GM12878 (cell line): ENCODE measurements around the gene OSBPL10.

ENCODE experiments used
- GABPA ChIP-seq: IDR thresholded peaks from 2 replicates; pipeline ENCODE4 v1.6.1; 2014; ENCODE audit warnings: antibody characterized with exemption, low read depth, mild to moderate bottlenecking, inconsistent platforms
- NFIC ChIP-seq: IDR thresholded peaks from 2 replicates; pipeline ENCODE4 v1.6.1; 2012; ENCODE audit warnings: low read depth, mild to moderate bottlenecking, inconsistent platforms, low read length, moderate library complexity
- POLR2AphosphoS5 ChIP-seq: IDR thresholded peaks from 2 replicates; pipeline ENCODE4 v1.6.1; 2011; ENCODE audit warnings: mild to moderate bottlenecking, low read length, inconsistent platforms
- SPI1 ChIP-seq: IDR thresholded peaks from 2 replicates; pipeline ENCODE4 v1.6.1; 2011; ENCODE audit warnings: low read depth, mild to moderate bottlenecking, low read length, moderate library complexity, borderline replicate concordance; ENCODE audit not compliant: insufficient read depth
- TARDBP ChIP-seq: IDR thresholded peaks from 2 replicates; pipeline ENCODE4 v1.6.1; 2016; ENCODE audit warnings: borderline replicate concordance
- TF ChIP-seq, protein P1 (sequence below), 3 experiments: IDR thresholded peaks in 2 of 3; conservative IDR thresholded peaks in 1 of 3; 2 replicates each; pipeline ENCODE4 v1.5.1; 2011; ENCODE audit warnings: low read depth in 3 of 3, low read length in 3 of 3, mild to moderate bottlenecking in 3 of 3, control low read depth in 2 of 3, moderate library complexity in 2 of 3, inconsistent platforms in 1 of 3, mixed read lengths in 1 of 3; ENCODE audit not compliant: control insufficient read depth in 2 of 3, insufficient read depth in 1 of 3; ENCODE audit errors: extremely low read depth in 1 of 3

GRCh38 chr3:32017286-32017685 is 36.2 kb upstream of the OSBPL10 start:
- TF ChIP-seq, protein P1, sequence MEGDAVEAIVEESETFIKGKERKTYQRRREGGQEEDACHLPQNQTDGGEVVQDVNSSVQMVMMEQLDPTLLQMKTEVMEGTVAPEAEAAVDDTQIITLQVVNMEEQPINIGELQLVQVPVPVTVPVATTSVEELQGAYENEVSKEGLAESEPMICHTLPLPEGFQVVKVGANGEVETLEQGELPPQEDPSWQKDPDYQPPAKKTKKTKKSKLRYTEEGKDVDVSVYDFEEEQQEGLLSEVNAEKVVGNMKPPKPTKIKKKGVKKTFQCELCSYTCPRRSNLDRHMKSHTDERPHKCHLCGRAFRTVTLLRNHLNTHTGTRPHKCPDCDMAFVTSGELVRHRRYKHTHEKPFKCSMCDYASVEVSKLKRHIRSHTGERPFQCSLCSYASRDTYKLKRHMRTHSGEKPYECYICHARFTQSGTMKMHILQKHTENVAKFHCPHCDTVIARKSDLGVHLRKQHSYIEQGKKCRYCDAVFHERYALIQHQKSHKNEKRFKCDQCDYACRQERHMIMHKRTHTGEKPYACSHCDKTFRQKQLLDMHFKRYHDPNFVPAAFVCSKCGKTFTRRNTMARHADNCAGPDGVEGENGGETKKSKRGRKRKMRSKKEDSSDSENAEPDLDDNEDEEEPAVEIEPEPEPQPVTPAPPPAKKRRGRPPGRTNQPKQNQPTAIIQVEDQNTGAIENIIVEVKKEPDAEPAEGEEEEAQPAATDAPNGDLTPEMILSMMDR (IDR thresholded peaks at IDR 0.05 in 2 of 3, conservative IDR thresholded peaks at IDR 0.05 in 1 of 3; ENCODE audit: control insufficient read depth in 2 of 3, extremely low read depth in 1 of 3, insufficient read depth in 1 of 3, low read depth in 3 of 3, low read length in 3 of 3), result no peak
- TF ChIP-seq GABPA, result no peak
- no peak for TF ChIP-seq SPI1
- no peak for TF ChIP-seq NFIC
- no peak for TF ChIP-seq TARDBP
- TF ChIP-seq POLR2AphosphoS5, result no peak
